Memory B cell (primary cell): ENCODE data around the gene CCDC178.
"Not testable (repeated sequence)": the region's sequence is repeated elsewhere in the genome, so short reads cannot be mapped to it uniquely, and the experiment has no call there.

Experiments used
- ATAC-seq: fragments of 150-1000 bp; cut with Tn5 transposase; 2 replicates; pipeline ENCODE4 v1.10.0; 2021; ENCODE audit warnings: low read depth, mild to moderate bottlenecking, moderate library complexity
- DNase-seq, 2 donors: peaks; one replicate each; pipeline ENCODE4 v3.0.0; 2022; ENCODE audit warnings: low spot score in 2 of 2
- H3K27ac Mint-ChIP-seq: one replicate; pipeline ENCODE4 v1.8.0; 2022; ENCODE audit warnings: mild to moderate bottlenecking, moderate library complexity, mixed read lengths
- H3K27me3 Mint-ChIP-seq: one replicate; pipeline ENCODE4 v1.8.0; 2022; ENCODE audit warnings: mixed read lengths
- H3K36me3 Mint-ChIP-seq: one replicate; pipeline ENCODE4 v1.8.0; 2022; ENCODE audit warnings: mild to moderate bottlenecking, mixed read lengths
- H3K4me1 Mint-ChIP-seq: one replicate; pipeline ENCODE4 v1.8.0; 2022; ENCODE audit warnings: mixed read lengths
- H3K4me3 Mint-ChIP-seq: one replicate; pipeline ENCODE4 v1.8.0; 2022; ENCODE audit warnings: mild to moderate bottlenecking, moderate library complexity, mixed read lengths
- H3K9me3 Mint-ChIP-seq: one replicate; pipeline ENCODE4 v1.8.0; 2022; ENCODE audit warnings: mixed read lengths

CCDC178 gene

GRCh38 chr18:33424266-33424946 lies 16.1 kb downstream of the CCDC178 start:
- H3K4me3 Mint-ChIP-seq: no peak overlapping the region
- DNase-seq (no peak), ATAC-seq (no peak)
- peaks cover 6% of the 10 kb centered on the region for H3K9me3 Mint-ChIP-seq
- H3K27ac Mint-ChIP-seq: no peak overlapping the region
- no peaks in the 10 kb centered on the region for H3K27me3 Mint-ChIP-seq
- no peaks in the 10 kb centered on the region for H3K4me1 Mint-ChIP-seq
- H3K36me3 Mint-ChIP-seq: no peaks in the 10 kb centered on the region

- Mint-ChIP-seq H3K36me3 (no peaks in the 10 kb centered on the region), H3K27ac (no peak overlapping the region), H3K27me3 (no peaks in the 10 kb centered on the region), H3K9me3 (peaks cover 8% of the 10 kb centered on the region), H3K4me1 (no peaks in the 10 kb centered on the region), H3K4me3 (no peak overlapping the region)
- no peak for ATAC-seq
- no peak for DNase-seq
Measured at GRCh38 chr18:33421225-33421624, 19.3 kb downstream of the CCDC178 start.

GRCh38 chr18:33404244-33404873 lies 36.2 kb downstream of the CCDC178 start:
- ATAC-seq (no peak), DNase-seq (no peak)
- Mint-ChIP-seq H3K4me3 (no peak overlapping the region), H3K9me3 (no peaks in the 10 kb centered on the region), H3K4me1 (no peaks in the 10 kb centered on the region), H3K27ac (no peak overlapping the region), H3K27me3 (no peaks in the 10 kb centered on the region), H3K36me3 (no peaks in the 10 kb centered on the region)

- not testable (repeated sequence) for DNase-seq, H3K27me3 Mint-ChIP-seq, H3K36me3 Mint-ChIP-seq, H3K4me3 Mint-ChIP-seq, H3K27ac Mint-ChIP-seq, ATAC-seq, H3K4me1 Mint-ChIP-seq, H3K9me3 Mint-ChIP-seq
Measured at GRCh38 chr18:33398939-33399338, 41.6 kb downstream of the CCDC178 start.

GRCh38 chr18:33375829-33376228 lies 64.7 kb downstream of the CCDC178 start:
- no peak for DNase-seq
- peaks cover under 1% of the 10 kb centered on the region for H3K27me3 Mint-ChIP-seq
- no peaks in the 10 kb centered on the region for H3K9me3 Mint-ChIP-seq
- no peak for ATAC-seq
- H3K4me3 Mint-ChIP-seq: no peak overlapping the region
- H3K36me3 Mint-ChIP-seq: no peaks in the 10 kb centered on the region
- H3K27ac Mint-ChIP-seq: no peak overlapping the region
- no peaks in the 10 kb centered on the region for H3K4me1 Mint-ChIP-seq

- Mint-ChIP-seq H3K4me1 (no peaks in the 10 kb centered on the region), H3K4me3 (no peak overlapping the region), H3K9me3 (no peaks in the 10 kb centered on the region), H3K36me3 (no peaks in the 10 kb centered on the region), H3K27ac (no peak overlapping the region), H3K27me3 (no peaks in the 10 kb centered on the region)
- ATAC-seq (no peak), DNase-seq (no peak)
Measured at GRCh38 chr18:33372442-33372841, 68.1 kb downstream of the CCDC178 start.

GRCh38 chr18:33369711-33370449 lies 70.6 kb downstream of the CCDC178 start:
- DNase-seq: no peak
- no peak for ATAC-seq
- no peaks in the 10 kb centered on the region for H3K27me3 Mint-ChIP-seq
- H3K4me3 Mint-ChIP-seq: no peak overlapping the region
- H3K27ac Mint-ChIP-seq: no peak overlapping the region
- H3K4me1 Mint-ChIP-seq: no peaks in the 10 kb centered on the region
- no peaks in the 10 kb centered on the region for H3K9me3 Mint-ChIP-seq
- H3K36me3 Mint-ChIP-seq: no peaks in the 10 kb centered on the region

- DNase-seq: no peak
Measured at GRCh38 chr18:33356735-33357134, 83.8 kb downstream of the CCDC178 start.

GRCh38 chr18:33355756-33356155 lies 84.8 kb downstream of the CCDC178 start:
- DNase-seq (no peak), ATAC-seq (no peak)
- no peaks in the 10 kb centered on the region for H3K4me1 Mint-ChIP-seq
- H3K27ac Mint-ChIP-seq: no peak overlapping the region
- H3K9me3 Mint-ChIP-seq: peaks cover 2% of the 10 kb centered on the region
- no peak overlapping the region for H3K4me3 Mint-ChIP-seq
- no peaks in the 10 kb centered on the region for H3K36me3 Mint-ChIP-seq
- no peaks in the 10 kb centered on the region for H3K27me3 Mint-ChIP-seq

More at GRCh38 chr18:33356735-33357134, 83.8 kb downstream of the CCDC178 start:
- Mint-ChIP-seq H3K4me1 (no peaks in the 10 kb centered on the region), H3K27ac (no peak overlapping the region), H3K9me3 (peaks cover 2% of the 10 kb centered on the region), H3K27me3 (no peaks in the 10 kb centered on the region), H3K4me3 (no peak overlapping the region), H3K36me3 (no peaks in the 10 kb centered on the region)
- ATAC-seq: no peak

- Mint-ChIP-seq H3K27ac (no peak overlapping the region), H3K9me3 (peaks cover 2% of the 10 kb centered on the region), H3K27me3 (no peaks in the 10 kb centered on the region), H3K4me1 (no peaks in the 10 kb centered on the region), H3K36me3 (no peaks in the 10 kb centered on the region), H3K4me3 (no peak overlapping the region)
- DNase-seq (no peak), ATAC-seq (no peak)
Measured at GRCh38 chr18:33355263-33355662, 85.3 kb downstream of the CCDC178 start.

- no peak overlapping the region for H3K27ac Mint-ChIP-seq
- peaks cover 2% of the 10 kb centered on the region for H3K9me3 Mint-ChIP-seq
- H3K27me3 Mint-ChIP-seq: no peaks in the 10 kb centered on the region
- ATAC-seq (no peak), DNase-seq (no peak)
- no peak overlapping the region for H3K4me3 Mint-ChIP-seq
- H3K36me3 Mint-ChIP-seq: no peaks in the 10 kb centered on the region
- no peaks in the 10 kb centered on the region for H3K4me1 Mint-ChIP-seq
Measured at GRCh38 chr18:33350256-33350655, 90.3 kb downstream of the CCDC178 start.

GRCh38 chr18:33339733-33340132 lies 100.8 kb downstream of the CCDC178 start:
- not testable (repeated sequence) for H3K9me3 Mint-ChIP-seq, H3K4me3 Mint-ChIP-seq, H3K36me3 Mint-ChIP-seq, ATAC-seq, H3K27ac Mint-ChIP-seq, H3K27me3 Mint-ChIP-seq, DNase-seq, H3K4me1 Mint-ChIP-seq

GRCh38 chr18:33334781-33335180 lies 105.7 kb downstream of the CCDC178 start:
- Mint-ChIP-seq H3K9me3 (peaks cover 2% of the 10 kb centered on the region), H3K4me1 (no peaks in the 10 kb centered on the region), H3K27me3 (no peaks in the 10 kb centered on the region), H3K36me3 (no peaks in the 10 kb centered on the region), H3K27ac (no peak overlapping the region), H3K4me3 (no peak overlapping the region)
- no peak for DNase-seq
- ATAC-seq: no peak

GRCh38 chr18:33330711-33331110 lies 109.8 kb downstream of the CCDC178 start:
- Mint-ChIP-seq H3K4me3 (no peak overlapping the region), H3K27me3 (no peaks in the 10 kb centered on the region), H3K9me3 (no peaks in the 10 kb centered on the region), H3K4me1 (no peaks in the 10 kb centered on the region), H3K27ac (no peak overlapping the region), H3K36me3 (no peaks in the 10 kb centered on the region)
- no peak for DNase-seq
- ATAC-seq: no peak
